Liver (tissue), 9 donors: ENCODE data around the gene COL20A1. TPM values are rescaled to one million over a fixed set of nuclear protein-coding genes. Genes with fewer than 3 reads are reported as not detected.

Experiments
- DNase-seq: peaks from one replicate; pipeline ENCODE4 v3.0.0-alpha.2; 2017; ENCODE audit warnings: low spot score
- H3K27ac ChIP-seq, 2 donors: one replicate each; pipeline ENCODE4 v1.7.0; 2013; ENCODE audit warnings: inconsistent platforms in 2 of 2, low read length in 2 of 2, control low read depth in 1 of 2, low read depth in 1 of 2, mild to moderate bottlenecking in 1 of 2
- H3K27me3 ChIP-seq, 4 donors: one replicate each; pipeline versions ENCODE4 v1.6.1 to v1.7.0; 2013; ENCODE audit warnings: low read length in 3 of 4, inconsistent platforms in 1 of 4, mild to moderate bottlenecking in 1 of 4, moderate library complexity in 1 of 4; ENCODE audit not compliant: control insufficient read depth in 4 of 4, insufficient read depth in 4 of 4
- H3K36me3 ChIP-seq, 4 donors: one replicate each; pipeline versions ENCODE4 v1.6.1 to v1.7.0; 2013; ENCODE audit warnings: low read length in 3 of 4, mild to moderate bottlenecking in 3 of 4, low read depth in 1 of 4, moderate library complexity in 1 of 4; ENCODE audit not compliant: control insufficient read depth in 4 of 4, insufficient read depth in 3 of 4
- H3K4me1 ChIP-seq, 4 donors: one replicate each; pipeline versions ENCODE4 v1.6.1 to v1.7.0; 2013; ENCODE audit warnings: low read length in 3 of 4, mild to moderate bottlenecking in 3 of 4, moderate library complexity in 1 of 4; ENCODE audit not compliant: control insufficient read depth in 4 of 4, insufficient read depth in 4 of 4
- H3K4me3 ChIP-seq, 3 donors: one replicate each; pipeline versions ENCODE4 v1.6.1 to v1.7.0; 2013; ENCODE audit warnings: low read length in 3 of 3, control low read depth in 1 of 3, low read depth in 1 of 3, mild to moderate bottlenecking in 1 of 3
- H3K9ac ChIP-seq, 2 donors: one replicate each; pipeline ENCODE4 v1.7.0; 2013; ENCODE audit warnings: low read length in 2 of 2, mild to moderate bottlenecking in 2 of 2, moderate library complexity in 2 of 2, control low read depth in 1 of 2, low read depth in 1 of 2
- H3K9me3 ChIP-seq, 4 donors: one replicate each; pipeline versions ENCODE4 v1.6.1 to v1.7.0; 2013; ENCODE audit warnings: low read length in 3 of 4; ENCODE audit not compliant: control insufficient read depth in 4 of 4
- EGR1 ChIP-seq, 2 donors: IDR thresholded peaks; 2 replicates each; pipeline ENCODE4 v1.6.1; 2016 to 2018; ENCODE audit warnings: antibody characterized with exemption in 2 of 2, low read depth in 2 of 2
- FOXA1 ChIP-seq: IDR thresholded peaks from 2 replicates; pipeline ENCODE4 v1.6.1; 2016; ENCODE audit warnings: antibody characterized with exemption
- FOXA2 ChIP-seq: IDR thresholded peaks from 2 replicates; pipeline ENCODE4 v1.6.1; 2016; ENCODE audit warnings: antibody characterized with exemption
- GABPA ChIP-seq, 2 donors: IDR thresholded peaks in 1 of 2; conservative IDR thresholded peaks in 1 of 2; 2 replicates each; pipeline ENCODE4 v1.6.1; 2016; ENCODE audit warnings: antibody characterized with exemption in 2 of 2, mild to moderate bottlenecking in 1 of 2, moderate library complexity in 1 of 2
- HNF4A ChIP-seq, 2 donors: conservative IDR thresholded peaks; 2 replicates each; pipeline ENCODE4 v1.6.1; 2016; ENCODE audit warnings: antibody characterized with exemption in 2 of 2, mild to moderate bottlenecking in 2 of 2
- HNF4G ChIP-seq: IDR thresholded peaks from 2 replicates; pipeline ENCODE4 v1.6.1; 2016; ENCODE audit warnings: antibody characterized with exemption
- JUND ChIP-seq, 2 donors: IDR thresholded peaks; 2 replicates each; pipeline ENCODE4 v1.6.1; 2016; ENCODE audit warnings: antibody characterized with exemption in 2 of 2
- NR2F2 ChIP-seq: IDR thresholded peaks from 2 replicates; pipeline ENCODE4 v1.6.1; 2016; ENCODE audit warnings: antibody characterized with exemption
- RAD21 ChIP-seq, 2 donors: IDR thresholded peaks; 2 replicates each; pipeline ENCODE4 v1.6.1; 2016; ENCODE audit warnings: antibody characterized with exemption in 2 of 2, mild to moderate bottlenecking in 2 of 2
- RXRA ChIP-seq, 2 donors: IDR thresholded peaks; 2 replicates each; pipeline ENCODE4 v1.6.1; 2017 to 2018; ENCODE audit warnings: antibody characterized with exemption in 2 of 2, mild to moderate bottlenecking in 1 of 2
- SP1 ChIP-seq: IDR thresholded peaks from 2 replicates; pipeline ENCODE4 v1.6.1; 2018; ENCODE audit warnings: antibody characterized with exemption, mild to moderate bottlenecking
- TAF1 ChIP-seq: conservative IDR thresholded peaks from 2 replicates; pipeline ENCODE4 v1.6.1; 2016; ENCODE audit warnings: antibody characterized with exemption, mild to moderate bottlenecking
- YY1 ChIP-seq: IDR thresholded peaks from 2 replicates; pipeline ENCODE4 v1.6.1; 2016; ENCODE audit warnings: antibody characterized with exemption, mild to moderate bottlenecking
- WGBS: extraction: QIAGEN DNeasy Blood & Tissue Kit; methylation state at CpG from one replicate; pipeline ENCODE4 v1.1.7; 2013; 5-methylcytosine and 5-hydroxymethylcytosine counted together
- polyA plus RNA-seq, 2 donors: library from polyadenylated mRNA; stranded (reverse) in 1 of 2; unstranded in 1 of 2; fragments of 200-250 nt in 1 of 2; fragments of >200 nt in 1 of 2; fragmentation: Nextera tagmentation in 1 of 2; extraction: Ambion mirVana in 1 of 2; gene quantifications; one replicate each; pipeline versions ENCODE4 v1.2.1 to v1.2.3, GENCODE V29; 2013 to 2015
- total RNA-seq, 2 donors: library from RNA; depleted of rRNA; stranded (reverse); fragments of >200 nt; gene quantifications; one replicate each; pipeline ENCODE4 v1.2.3, GENCODE V29; 2014
- TF ChIP-seq, protein P1 (sequence below): IDR thresholded peaks from 2 replicates; pipeline ENCODE4 v1.6.1; 2016; ENCODE audit warnings: antibody characterized with exemption
- TF ChIP-seq, protein P2 (sequence below): fragments of 150-350 bp; IDR thresholded peaks from 2 replicates; pipeline ENCODE4 v1.5.1; 2017; ENCODE audit warnings: improper control_type of control experiment, low read depth, low read length; ENCODE audit not compliant: missing input control
- TF ChIP-seq, protein P3 (sequence below): IDR thresholded peaks from 2 replicates; pipeline ENCODE4 v1.6.1; 2016; ENCODE audit warnings: antibody characterized with exemption, mild to moderate bottlenecking
- TF ChIP-seq, protein P4 (sequence below): IDR thresholded peaks from 2 replicates; pipeline ENCODE4 v1.6.1; 2016; ENCODE audit warnings: antibody characterized with exemption
- TF ChIP-seq, protein P5 (sequence below): IDR thresholded peaks from 2 replicates; pipeline ENCODE4 v1.6.1; 2016; ENCODE audit warnings: antibody characterized with exemption
- donor health status: healthy.
- donor health status: healthy.
- donor health status: healthy.
- donor health status: healthy.
- donor health status: healthy.

COL20A1 gene
- total and polyA plus RNA-seq, 4 donors = not detected

DNA sequence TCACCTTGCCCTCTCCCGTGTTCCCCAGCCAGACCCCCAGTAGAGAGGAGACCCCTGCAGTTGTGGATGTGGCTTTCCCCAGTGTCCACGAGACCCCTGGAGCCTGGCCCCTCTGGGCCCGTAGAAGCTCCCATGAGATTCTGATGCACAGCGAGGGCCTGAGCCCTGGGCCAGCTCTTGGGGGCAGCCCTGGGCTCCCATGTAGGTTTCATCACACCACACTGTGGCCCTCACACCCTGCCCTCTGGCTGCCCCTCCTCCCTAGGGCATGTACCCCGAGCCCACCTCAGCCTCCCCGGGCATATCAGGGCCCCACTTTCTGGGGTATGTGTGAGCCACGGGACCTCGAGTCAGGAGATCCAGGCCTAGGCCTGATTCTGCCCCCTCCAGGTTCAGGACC, 75.2 kb downstream of the COL20A1 start:
- Histone ChIP-seq H3K36me3 (no peaks in the 10 kb centered on the region), H3K27me3 (no peaks in the 10 kb centered on the region), H3K27ac (no peak overlapping the region), H3K4me1 (peaks cover 3 to 46% (median 31%) of the 10 kb centered on the region in 4 donors), H3K4me3 (no peak overlapping the region), H3K9ac (no peak overlapping the region), H3K9me3 (no peaks in the 10 kb centered on the region)
- 82% methylated on average over 8 of the region's 8 CpGs for WGBS
- no peak for TF ChIP-seq YY1
- no peak for TF ChIP-seq FOXA2
- no peak for TF ChIP-seq RXRA (IDR thresholded peaks at IDR 0.05)
- no peak for TF ChIP-seq TAF1
- TF ChIP-seq NR2F2 = no peak
- TF ChIP-seq, protein P1, sequence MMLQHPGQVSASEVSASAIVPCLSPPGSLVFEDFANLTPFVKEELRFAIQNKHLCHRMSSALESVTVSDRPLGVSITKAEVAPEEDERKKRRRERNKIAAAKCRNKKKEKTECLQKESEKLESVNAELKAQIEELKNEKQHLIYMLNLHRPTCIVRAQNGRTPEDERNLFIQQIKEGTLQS = no peak
- no peak for TF ChIP-seq SP1
- TF ChIP-seq FOXA1 = no peak
- TF ChIP-seq, protein P2, sequence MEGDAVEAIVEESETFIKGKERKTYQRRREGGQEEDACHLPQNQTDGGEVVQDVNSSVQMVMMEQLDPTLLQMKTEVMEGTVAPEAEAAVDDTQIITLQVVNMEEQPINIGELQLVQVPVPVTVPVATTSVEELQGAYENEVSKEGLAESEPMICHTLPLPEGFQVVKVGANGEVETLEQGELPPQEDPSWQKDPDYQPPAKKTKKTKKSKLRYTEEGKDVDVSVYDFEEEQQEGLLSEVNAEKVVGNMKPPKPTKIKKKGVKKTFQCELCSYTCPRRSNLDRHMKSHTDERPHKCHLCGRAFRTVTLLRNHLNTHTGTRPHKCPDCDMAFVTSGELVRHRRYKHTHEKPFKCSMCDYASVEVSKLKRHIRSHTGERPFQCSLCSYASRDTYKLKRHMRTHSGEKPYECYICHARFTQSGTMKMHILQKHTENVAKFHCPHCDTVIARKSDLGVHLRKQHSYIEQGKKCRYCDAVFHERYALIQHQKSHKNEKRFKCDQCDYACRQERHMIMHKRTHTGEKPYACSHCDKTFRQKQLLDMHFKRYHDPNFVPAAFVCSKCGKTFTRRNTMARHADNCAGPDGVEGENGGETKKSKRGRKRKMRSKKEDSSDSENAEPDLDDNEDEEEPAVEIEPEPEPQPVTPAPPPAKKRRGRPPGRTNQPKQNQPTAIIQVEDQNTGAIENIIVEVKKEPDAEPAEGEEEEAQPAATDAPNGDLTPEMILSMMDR = no peak
- TF ChIP-seq, protein P3, sequence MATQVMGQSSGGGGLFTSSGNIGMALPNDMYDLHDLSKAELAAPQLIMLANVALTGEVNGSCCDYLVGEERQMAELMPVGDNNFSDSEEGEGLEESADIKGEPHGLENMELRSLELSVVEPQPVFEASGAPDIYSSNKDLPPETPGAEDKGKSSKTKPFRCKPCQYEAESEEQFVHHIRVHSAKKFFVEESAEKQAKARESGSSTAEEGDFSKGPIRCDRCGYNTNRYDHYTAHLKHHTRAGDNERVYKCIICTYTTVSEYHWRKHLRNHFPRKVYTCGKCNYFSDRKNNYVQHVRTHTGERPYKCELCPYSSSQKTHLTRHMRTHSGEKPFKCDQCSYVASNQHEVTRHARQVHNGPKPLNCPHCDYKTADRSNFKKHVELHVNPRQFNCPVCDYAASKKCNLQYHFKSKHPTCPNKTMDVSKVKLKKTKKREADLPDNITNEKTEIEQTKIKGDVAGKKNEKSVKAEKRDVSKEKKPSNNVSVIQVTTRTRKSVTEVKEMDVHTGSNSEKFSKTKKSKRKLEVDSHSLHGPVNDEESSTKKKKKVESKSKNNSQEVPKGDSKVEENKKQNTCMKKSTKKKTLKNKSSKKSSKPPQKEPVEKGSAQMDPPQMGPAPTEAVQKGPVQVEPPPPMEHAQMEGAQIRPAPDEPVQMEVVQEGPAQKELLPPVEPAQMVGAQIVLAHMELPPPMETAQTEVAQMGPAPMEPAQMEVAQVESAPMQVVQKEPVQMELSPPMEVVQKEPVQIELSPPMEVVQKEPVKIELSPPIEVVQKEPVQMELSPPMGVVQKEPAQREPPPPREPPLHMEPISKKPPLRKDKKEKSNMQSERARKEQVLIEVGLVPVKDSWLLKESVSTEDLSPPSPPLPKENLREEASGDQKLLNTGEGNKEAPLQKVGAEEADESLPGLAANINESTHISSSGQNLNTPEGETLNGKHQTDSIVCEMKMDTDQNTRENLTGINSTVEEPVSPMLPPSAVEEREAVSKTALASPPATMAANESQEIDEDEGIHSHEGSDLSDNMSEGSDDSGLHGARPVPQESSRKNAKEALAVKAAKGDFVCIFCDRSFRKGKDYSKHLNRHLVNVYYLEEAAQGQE = no peak
- no peak for TF ChIP-seq HNF4A (conservative IDR thresholded peaks at IDR 0.05)
- TF ChIP-seq, protein P4, sequence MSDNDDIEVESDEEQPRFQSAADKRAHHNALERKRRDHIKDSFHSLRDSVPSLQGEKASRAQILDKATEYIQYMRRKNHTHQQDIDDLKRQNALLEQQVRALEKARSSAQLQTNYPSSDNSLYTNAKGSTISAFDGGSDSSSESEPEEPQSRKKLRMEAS = no peak
- no peak for TF ChIP-seq GABPA (IDR thresholded peaks at IDR 0.05 in 1 of 2, conservative IDR thresholded peaks at IDR 0.05 in 1 of 2)
- no peak for TF ChIP-seq EGR1 (IDR thresholded peaks at IDR 0.05; ENCODE audit: low read depth in 2 of 2)
- TF ChIP-seq JUND (IDR thresholded peaks at IDR 0.05) = no peak
- no peak for TF ChIP-seq HNF4G
- TF ChIP-seq, protein P5, sequence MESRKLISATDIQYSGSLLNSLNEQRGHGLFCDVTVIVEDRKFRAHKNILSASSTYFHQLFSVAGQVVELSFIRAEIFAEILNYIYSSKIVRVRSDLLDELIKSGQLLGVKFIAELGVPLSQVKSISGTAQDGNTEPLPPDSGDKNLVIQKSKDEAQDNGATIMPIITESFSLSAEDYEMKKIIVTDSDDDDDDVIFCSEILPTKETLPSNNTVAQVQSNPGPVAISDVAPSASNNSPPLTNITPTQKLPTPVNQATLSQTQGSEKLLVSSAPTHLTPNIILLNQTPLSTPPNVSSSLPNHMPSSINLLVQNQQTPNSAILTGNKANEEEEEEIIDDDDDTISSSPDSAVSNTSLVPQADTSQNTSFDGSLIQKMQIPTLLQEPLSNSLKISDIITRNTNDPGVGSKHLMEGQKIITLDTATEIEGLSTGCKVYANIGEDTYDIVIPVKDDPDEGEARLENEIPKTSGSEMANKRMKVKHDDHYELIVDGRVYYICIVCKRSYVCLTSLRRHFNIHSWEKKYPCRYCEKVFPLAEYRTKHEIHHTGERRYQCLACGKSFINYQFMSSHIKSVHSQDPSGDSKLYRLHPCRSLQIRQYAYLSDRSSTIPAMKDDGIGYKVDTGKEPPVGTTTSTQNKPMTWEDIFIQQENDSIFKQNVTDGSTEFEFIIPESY = no peak
- no peak for TF ChIP-seq RAD21 (IDR thresholded peaks at IDR 0.05)
- no peak for DNase-seq
